ENCODE measurements around the gene ZAP70. TPM values are rescaled to one million over a fixed set of nuclear protein-coding genes. Genes with fewer than 3 reads are reported as not detected.

The ZAP70 gene
- total and polyA plus RNA-seq, 10 of the 15 experiments (the other 5 are each of a cell fraction or from before 2014, with no cell fraction given): 0.18 to 2.9 (median 1.2) TPM; not detected in 1

DNA sequence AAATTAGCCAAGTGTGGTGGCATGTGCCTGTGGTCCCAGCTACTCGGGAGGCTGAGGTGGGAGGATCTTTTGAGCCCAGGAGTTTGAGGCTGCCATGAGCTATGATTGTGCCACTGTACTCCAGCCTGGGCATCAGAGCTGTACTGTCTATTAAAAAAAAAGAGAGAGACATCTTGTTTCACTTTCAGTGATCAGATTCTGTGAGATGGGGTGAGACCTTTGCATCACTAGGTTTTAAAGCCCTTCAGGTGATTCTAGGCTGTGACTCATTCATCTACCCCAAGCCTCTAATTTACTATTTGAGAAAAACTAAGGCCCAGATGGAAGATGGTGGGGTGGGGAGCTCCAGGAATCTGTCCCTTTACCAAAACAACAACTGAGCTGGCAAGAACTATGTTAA, 36.8 kb upstream of the ZAP70 start:
- H4K20me1 ChIP-seq (ENCODE audit: control insufficient read depth, insufficient read depth): no peaks in the 10 kb centered on the region
- POLR2A ChIA-PET: interaction anchor here (0.7 to 3.4 kb wide), 6 partner anchors 11 to 30 kb away, joined by 3 to 25 read pairs (median 8); partner anchors contain the start of genes ACTR1B and COX5B
- SMC1A ChIA-PET (ENCODE audit: uncharacterized antibody, unreplicated experiment): interaction anchor here (1.2 to 3.1 kb wide), 3 partner anchors 12 to 20 kb away, joined by 4 to 32 read pairs (median 22); partner anchors contain the start of gene ACTR1B
- no peak overlapping the region for H2AFZ ChIP-seq (ENCODE audit: control insufficient read depth, low read depth, low read length)
- H3K4me2 ChIP-seq (ENCODE audit: control insufficient read depth, insufficient read depth): no peak overlapping the region
- peak; percentile 74 for ATAC-seq
- H3K9ac ChIP-seq (ENCODE audit: control insufficient read depth, insufficient read depth, low read length): no peak overlapping the region
- H3K9me3 ChIP-seq (replicated peaks; ENCODE audit: control insufficient read depth, insufficient read depth, low read length): no peaks in the 10 kb centered on the region; the same call in 2 of the 3 replicates
- BruUV-seq (replicated peaks): no TSS peak
- H3K4me1 ChIP-seq (ENCODE audit: control insufficient read depth, insufficient read depth, low read length): peaks cover 9% of the 10 kb centered on the region
- H3K27ac ChIP-seq (ENCODE audit: control insufficient read depth, insufficient read depth): no peak overlapping the region
- FAIRE-seq: no peak
- WGBS (ENCODE audit: insufficient coverage, insufficient replicate concordance, low lambda C conversion rate, missing lambda C conversion rate): 82% methylated on average over 1 of the region's 1 CpG
- intact Hi-C loops (cut with micrococcal nuclease; ENCODE audit: unreplicated experiment) (no loop called here), in situ Hi-C loops (cut with MboI) (no loop called here)
- RAD21 ChIA-PET (ENCODE audit: unreplicated experiment): interaction anchor here (0.6 to 3.6 kb wide), 6 partner anchors 10 to 31 kb away, joined by 3 to 27 read pairs (median 4); partner anchors contain the start of genes ACTR1B and COX5B
- DNase-seq (ENCODE audit: low read depth, low spot score): no peak
- no peaks in the 10 kb centered on the region for H3K79me2 ChIP-seq (ENCODE audit: control insufficient read depth, insufficient read depth, low read length)
- no peaks in the 10 kb centered on the region for H3K27me3 ChIP-seq (replicated peaks in 1 of 2; ENCODE audit: control insufficient read depth in 2 of 2, insufficient read depth in 2 of 2, low read length in 1 of 2)
- H3K36me3 ChIP-seq (ENCODE audit: control insufficient read depth in 2 of 2, insufficient read depth in 2 of 2, low read length in 1 of 2): no peaks in the 10 kb centered on the region
- H3K4me3 ChIP-seq: no peak overlapping the region
- peak; percentile 31; the same call in 1 of the 2 replicates for TF ChIP-seq ATF7 (IDR thresholded peaks at IDR 0.05; ENCODE audit: low read depth)
- no peak for TF ChIP-seq SREBF1 (IDR thresholded peaks at IDR 0.05; ENCODE audit: low read length)
- TF ChIP-seq HDGF (IDR thresholded peaks at IDR 0.05): no peak
- TF ChIP-seq, protein P1, sequence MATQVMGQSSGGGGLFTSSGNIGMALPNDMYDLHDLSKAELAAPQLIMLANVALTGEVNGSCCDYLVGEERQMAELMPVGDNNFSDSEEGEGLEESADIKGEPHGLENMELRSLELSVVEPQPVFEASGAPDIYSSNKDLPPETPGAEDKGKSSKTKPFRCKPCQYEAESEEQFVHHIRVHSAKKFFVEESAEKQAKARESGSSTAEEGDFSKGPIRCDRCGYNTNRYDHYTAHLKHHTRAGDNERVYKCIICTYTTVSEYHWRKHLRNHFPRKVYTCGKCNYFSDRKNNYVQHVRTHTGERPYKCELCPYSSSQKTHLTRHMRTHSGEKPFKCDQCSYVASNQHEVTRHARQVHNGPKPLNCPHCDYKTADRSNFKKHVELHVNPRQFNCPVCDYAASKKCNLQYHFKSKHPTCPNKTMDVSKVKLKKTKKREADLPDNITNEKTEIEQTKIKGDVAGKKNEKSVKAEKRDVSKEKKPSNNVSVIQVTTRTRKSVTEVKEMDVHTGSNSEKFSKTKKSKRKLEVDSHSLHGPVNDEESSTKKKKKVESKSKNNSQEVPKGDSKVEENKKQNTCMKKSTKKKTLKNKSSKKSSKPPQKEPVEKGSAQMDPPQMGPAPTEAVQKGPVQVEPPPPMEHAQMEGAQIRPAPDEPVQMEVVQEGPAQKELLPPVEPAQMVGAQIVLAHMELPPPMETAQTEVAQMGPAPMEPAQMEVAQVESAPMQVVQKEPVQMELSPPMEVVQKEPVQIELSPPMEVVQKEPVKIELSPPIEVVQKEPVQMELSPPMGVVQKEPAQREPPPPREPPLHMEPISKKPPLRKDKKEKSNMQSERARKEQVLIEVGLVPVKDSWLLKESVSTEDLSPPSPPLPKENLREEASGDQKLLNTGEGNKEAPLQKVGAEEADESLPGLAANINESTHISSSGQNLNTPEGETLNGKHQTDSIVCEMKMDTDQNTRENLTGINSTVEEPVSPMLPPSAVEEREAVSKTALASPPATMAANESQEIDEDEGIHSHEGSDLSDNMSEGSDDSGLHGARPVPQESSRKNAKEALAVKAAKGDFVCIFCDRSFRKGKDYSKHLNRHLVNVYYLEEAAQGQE (IDR thresholded peaks at IDR 0.05; ENCODE audit: low read depth, low read length): no peak
- TF ChIP-seq PML (IDR thresholded peaks at IDR 0.05; ENCODE audit: low read length): no peak
- TF ChIP-seq, protein P2, sequence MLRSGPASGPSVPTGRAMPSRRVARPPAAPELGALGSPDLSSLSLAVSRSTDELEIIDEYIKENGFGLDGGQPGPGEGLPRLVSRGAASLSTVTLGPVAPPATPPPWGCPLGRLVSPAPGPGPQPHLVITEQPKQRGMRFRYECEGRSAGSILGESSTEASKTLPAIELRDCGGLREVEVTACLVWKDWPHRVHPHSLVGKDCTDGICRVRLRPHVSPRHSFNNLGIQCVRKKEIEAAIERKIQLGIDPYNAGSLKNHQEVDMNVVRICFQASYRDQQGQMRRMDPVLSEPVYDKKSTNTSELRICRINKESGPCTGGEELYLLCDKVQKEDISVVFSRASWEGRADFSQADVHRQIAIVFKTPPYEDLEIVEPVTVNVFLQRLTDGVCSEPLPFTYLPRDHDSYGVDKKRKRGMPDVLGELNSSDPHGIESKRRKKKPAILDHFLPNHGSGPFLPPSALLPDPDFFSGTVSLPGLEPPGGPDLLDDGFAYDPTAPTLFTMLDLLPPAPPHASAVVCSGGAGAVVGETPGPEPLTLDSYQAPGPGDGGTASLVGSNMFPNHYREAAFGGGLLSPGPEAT (IDR thresholded peaks at IDR 0.05; ENCODE audit: low read depth): no peak
- no peak for TF ChIP-seq HCFC1 (IDR thresholded peaks at IDR 0.05; ENCODE audit: low read length)
- no peak for TF ChIP-seq SREBF2 (IDR thresholded peaks at IDR 0.05; ENCODE audit: low read length)
- no peak for TF ChIP-seq TCF12 (IDR thresholded peaks at IDR 0.05; ENCODE audit: low read depth, low read length)
- TF ChIP-seq, protein P3, sequence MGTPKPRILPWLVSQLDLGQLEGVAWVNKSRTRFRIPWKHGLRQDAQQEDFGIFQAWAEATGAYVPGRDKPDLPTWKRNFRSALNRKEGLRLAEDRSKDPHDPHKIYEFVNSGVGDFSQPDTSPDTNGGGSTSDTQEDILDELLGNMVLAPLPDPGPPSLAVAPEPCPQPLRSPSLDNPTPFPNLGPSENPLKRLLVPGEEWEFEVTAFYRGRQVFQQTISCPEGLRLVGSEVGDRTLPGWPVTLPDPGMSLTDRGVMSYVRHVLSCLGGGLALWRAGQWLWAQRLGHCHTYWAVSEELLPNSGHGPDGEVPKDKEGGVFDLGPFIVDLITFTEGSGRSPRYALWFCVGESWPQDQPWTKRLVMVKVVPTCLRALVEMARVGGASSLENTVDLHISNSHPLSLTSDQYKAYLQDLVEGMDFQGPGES (IDR thresholded peaks at IDR 0.05): no peak
- TF ChIP-seq HDAC2 (IDR thresholded peaks at IDR 0.05): no peak
- no peak for TF ChIP-seq BMI1 (IDR thresholded peaks at IDR 0.05; ENCODE audit: borderline replicate concordance)
- no peak for TF ChIP-seq EED (IDR thresholded peaks at IDR 0.05; ENCODE audit: low read depth)
- TF ChIP-seq, protein P4, sequence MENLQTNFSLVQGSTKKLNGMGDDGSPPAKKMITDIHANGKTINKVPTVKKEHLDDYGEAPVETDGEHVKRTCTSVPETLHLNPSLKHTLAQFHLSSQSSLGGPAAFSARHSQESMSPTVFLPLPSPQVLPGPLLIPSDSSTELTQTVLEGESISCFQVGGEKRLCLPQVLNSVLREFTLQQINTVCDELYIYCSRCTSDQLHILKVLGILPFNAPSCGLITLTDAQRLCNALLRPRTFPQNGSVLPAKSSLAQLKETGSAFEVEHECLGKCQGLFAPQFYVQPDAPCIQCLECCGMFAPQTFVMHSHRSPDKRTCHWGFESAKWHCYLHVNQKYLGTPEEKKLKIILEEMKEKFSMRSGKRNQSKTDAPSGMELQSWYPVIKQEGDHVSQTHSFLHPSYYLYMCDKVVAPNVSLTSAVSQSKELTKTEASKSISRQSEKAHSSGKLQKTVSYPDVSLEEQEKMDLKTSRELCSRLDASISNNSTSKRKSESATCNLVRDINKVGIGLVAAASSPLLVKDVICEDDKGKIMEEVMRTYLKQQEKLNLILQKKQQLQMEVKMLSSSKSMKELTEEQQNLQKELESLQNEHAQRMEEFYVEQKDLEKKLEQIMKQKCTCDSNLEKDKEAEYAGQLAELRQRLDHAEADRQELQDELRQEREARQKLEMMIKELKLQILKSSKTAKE (IDR thresholded peaks at IDR 0.05; ENCODE audit: low read depth, poor library complexity, severe bottlenecking): no peak
- no peak for TF ChIP-seq ZBED1 (IDR thresholded peaks at IDR 0.05; ENCODE audit: borderline replicate concordance)
- peak; percentile 13; the same call in 1 of the 2 replicates for TF ChIP-seq ZNF384 (IDR thresholded peaks at IDR 0.05; ENCODE audit: borderline replicate concordance, low read depth, low read length)
- CTCF ChIA-PET: interaction anchor here (1.2 to 3.3 kb wide), 6 partner anchors 11 to 86 kb away, joined by 3 to 26 read pairs (median 6); partner anchors contain the start of gene ACTR1B
